ENCODE measurements around the gene TACR3.

DNA sequence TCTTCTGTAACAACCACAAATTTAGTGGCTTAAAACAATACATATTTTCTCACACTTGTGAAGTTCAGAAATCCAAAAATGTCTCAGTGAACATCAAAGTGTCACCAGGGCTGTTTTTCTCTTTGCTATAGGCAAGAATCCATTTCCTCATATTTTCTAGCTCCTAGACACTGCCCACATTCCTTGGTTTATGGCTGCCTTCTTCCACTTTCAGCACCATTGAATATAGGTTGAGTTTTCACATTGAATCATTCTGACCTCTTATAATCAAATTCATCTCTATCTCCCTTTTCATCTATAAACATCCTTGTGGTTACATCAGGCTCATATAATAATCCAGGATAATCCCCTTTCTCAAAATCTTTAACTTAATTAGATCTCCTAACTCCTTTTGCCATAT is 37.0 kb upstream of the TACR3 start:
- TF ChIP-seq, protein P1, sequence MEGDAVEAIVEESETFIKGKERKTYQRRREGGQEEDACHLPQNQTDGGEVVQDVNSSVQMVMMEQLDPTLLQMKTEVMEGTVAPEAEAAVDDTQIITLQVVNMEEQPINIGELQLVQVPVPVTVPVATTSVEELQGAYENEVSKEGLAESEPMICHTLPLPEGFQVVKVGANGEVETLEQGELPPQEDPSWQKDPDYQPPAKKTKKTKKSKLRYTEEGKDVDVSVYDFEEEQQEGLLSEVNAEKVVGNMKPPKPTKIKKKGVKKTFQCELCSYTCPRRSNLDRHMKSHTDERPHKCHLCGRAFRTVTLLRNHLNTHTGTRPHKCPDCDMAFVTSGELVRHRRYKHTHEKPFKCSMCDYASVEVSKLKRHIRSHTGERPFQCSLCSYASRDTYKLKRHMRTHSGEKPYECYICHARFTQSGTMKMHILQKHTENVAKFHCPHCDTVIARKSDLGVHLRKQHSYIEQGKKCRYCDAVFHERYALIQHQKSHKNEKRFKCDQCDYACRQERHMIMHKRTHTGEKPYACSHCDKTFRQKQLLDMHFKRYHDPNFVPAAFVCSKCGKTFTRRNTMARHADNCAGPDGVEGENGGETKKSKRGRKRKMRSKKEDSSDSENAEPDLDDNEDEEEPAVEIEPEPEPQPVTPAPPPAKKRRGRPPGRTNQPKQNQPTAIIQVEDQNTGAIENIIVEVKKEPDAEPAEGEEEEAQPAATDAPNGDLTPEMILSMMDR (IDR thresholded peaks at IDR 0.05) = no peak
- no peak for TF ChIP-seq POLR2A (IDR thresholded peaks at IDR 0.05)

Measured in testis (tissue), 2 donors.